ENCODE data around the gene HOXB8.

GRCh38 chr17:48590607-48591161 is 24.4 kb downstream of the HOXB8 start:
- TF ChIP-seq, protein P1, sequence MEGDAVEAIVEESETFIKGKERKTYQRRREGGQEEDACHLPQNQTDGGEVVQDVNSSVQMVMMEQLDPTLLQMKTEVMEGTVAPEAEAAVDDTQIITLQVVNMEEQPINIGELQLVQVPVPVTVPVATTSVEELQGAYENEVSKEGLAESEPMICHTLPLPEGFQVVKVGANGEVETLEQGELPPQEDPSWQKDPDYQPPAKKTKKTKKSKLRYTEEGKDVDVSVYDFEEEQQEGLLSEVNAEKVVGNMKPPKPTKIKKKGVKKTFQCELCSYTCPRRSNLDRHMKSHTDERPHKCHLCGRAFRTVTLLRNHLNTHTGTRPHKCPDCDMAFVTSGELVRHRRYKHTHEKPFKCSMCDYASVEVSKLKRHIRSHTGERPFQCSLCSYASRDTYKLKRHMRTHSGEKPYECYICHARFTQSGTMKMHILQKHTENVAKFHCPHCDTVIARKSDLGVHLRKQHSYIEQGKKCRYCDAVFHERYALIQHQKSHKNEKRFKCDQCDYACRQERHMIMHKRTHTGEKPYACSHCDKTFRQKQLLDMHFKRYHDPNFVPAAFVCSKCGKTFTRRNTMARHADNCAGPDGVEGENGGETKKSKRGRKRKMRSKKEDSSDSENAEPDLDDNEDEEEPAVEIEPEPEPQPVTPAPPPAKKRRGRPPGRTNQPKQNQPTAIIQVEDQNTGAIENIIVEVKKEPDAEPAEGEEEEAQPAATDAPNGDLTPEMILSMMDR (IDR thresholded peaks at IDR 0.05) = no peak
- TF ChIP-seq POLR2A (IDR thresholded peaks at IDR 0.05) (no peak), POLR2AphosphoS5 (IDR thresholded peaks at IDR 0.05) (no peak), EP300 (IDR thresholded peaks at IDR 0.05) (no peak)

Data from upper lobe of left lung (tissue), 4 donors.